Hepatocyte (in vitro differentiated cells): ENCODE data around the gene TOR1AIP1. TPM values are rescaled to one million over a fixed set of nuclear protein-coding genes. Genes with fewer than 3 reads are reported as not detected.

Source experiments
- DNase-seq: peaks from one replicate; pipeline ENCODE4 v3.0.0-alpha.2; 2016; ENCODE audit warnings: low spot score
- H2AFZ ChIP-seq: fragments of 200-600 bp; sonication (generic); 2 replicates; pipeline ENCODE4 v1.6.0; 2016; ENCODE audit warnings: antibody characterized with exemption, mild to moderate bottlenecking
- H3K27ac ChIP-seq: fragments of 200-600 bp; sonication (generic); 2 replicates; pipeline ENCODE4 v1.5.1; 2016; ENCODE audit warnings: mild to moderate bottlenecking
- H3K27me3 ChIP-seq: fragments of 200-600 bp; sonication (generic); 2 replicates; pipeline ENCODE4 v1.6.1; 2016
- H3K36me3 ChIP-seq: fragments of 200-600 bp; sonication (generic); replicated peaks from 2 replicates; pipeline ENCODE4 v1.5.1; 2016; ENCODE audit warnings: low read depth; ENCODE audit not compliant: insufficient read depth
- H3K4me1 ChIP-seq: fragments of 200-600 bp; sonication (generic); 2 replicates; pipeline ENCODE4 v1.5.1; 2016; ENCODE audit warnings: mild to moderate bottlenecking, moderate library complexity; ENCODE audit not compliant: insufficient read depth
- H3K4me2 ChIP-seq: fragments of 200-600 bp; sonication (generic); 2 replicates; pipeline ENCODE4 v1.6.0; 2016
- H3K4me3 ChIP-seq: fragments of 200-600 bp; sonication (generic); 2 replicates; pipeline ENCODE4 v1.5.1; 2016; ENCODE audit warnings: mild to moderate bottlenecking
- H3K79me2 ChIP-seq: fragments of 200-600 bp; sonication (generic); 2 replicates; pipeline ENCODE4 v1.6.0; 2017; ENCODE audit warnings: mild to moderate bottlenecking
- H3K9me2 ChIP-seq: fragments of 200-600 bp; sonication (generic); replicated peaks from 2 replicates; pipeline ENCODE4 v1.6.0; 2017; ENCODE audit warnings: mild to moderate bottlenecking; ENCODE audit not compliant: insufficient read depth
- H3K9me3 ChIP-seq: fragments of 200-600 bp; sonication (generic); 2 replicates; pipeline ENCODE4 v1.5.1; 2016; ENCODE audit warnings: low read depth, mild to moderate bottlenecking
- H4K20me1 ChIP-seq: fragments of 200-600 bp; sonication (generic); 2 replicates; pipeline ENCODE4 v1.6.0; 2016; ENCODE audit warnings: mild to moderate bottlenecking; ENCODE audit not compliant: insufficient read depth, poor library complexity, severe bottlenecking
- CTCF ChIP-seq: fragments of 200-600 bp; sonication (generic); IDR thresholded peaks from 2 replicates; pipeline ENCODE4 v1.5.1; 2016; ENCODE audit warnings: antibody characterized with exemption, mild to moderate bottlenecking; ENCODE audit not compliant: poor library complexity
- EZH2 ChIP-seq: fragments of 200-600 bp; sonication (generic); IDR thresholded peaks from 2 replicates; pipeline ENCODE4 v1.6.1; 2016; ENCODE audit warnings: antibody characterized with exemption, mild to moderate bottlenecking, borderline replicate concordance
- EZH2phosphoT487 ChIP-seq: fragments of 200-600 bp; sonication (generic); IDR thresholded peaks from one replicate; pipeline ENCODE4 v1.6.1; 2018; ENCODE audit warnings: antibody characterized with exemption, mild to moderate bottlenecking, low read depth, moderate library complexity; ENCODE audit not compliant: unreplicated experiment, severe bottlenecking
- WGBS: methylation state at CpG from one replicate; pipeline ENCODE4 v1.1.6; 2016; ENCODE audit warnings: low lambda C conversion rate; ENCODE audit errors: missing lambda C conversion rate; 5-methylcytosine and 5-hydroxymethylcytosine counted together
- polyA plus RNA-seq: library from polyadenylated mRNA; unstranded; fragments of >200 nt; fragmentation: Nextera tagmentation; extraction: Ambion mirVana; gene quantifications from 2 replicates; pipeline ENCODE4 v1.2.1, GENCODE V29; 2016
- total RNA-seq: library from RNA; depleted of rRNA; stranded (reverse); fragments of >200 nt; gene quantifications from 2 replicates; pipeline ENCODE4 v1.2.3, GENCODE V29; 2014

The TOR1AIP1 gene
- total and polyA plus RNA-seq, 2 experiments from 2014 or later: 18.8 to 36.1 TPM

DNA sequence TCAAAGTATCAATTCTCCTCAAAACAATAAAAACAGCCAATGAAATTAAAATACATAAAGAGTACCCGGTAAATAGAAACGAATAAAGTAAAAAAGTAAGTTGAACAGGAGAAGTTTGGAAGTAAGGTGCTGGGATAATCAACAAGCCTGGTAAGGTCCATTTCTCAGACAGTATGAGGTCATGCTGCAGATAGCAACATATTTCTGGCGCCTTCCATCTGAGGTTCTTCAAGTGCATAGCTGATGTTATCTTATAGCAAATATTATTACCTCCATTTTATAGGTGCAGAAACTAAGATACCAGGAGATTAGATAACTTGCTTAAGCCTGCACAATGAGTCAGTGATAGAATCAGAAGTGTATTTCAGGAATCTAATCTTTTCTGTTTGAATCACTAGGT is 48.8 kb downstream of the TOR1AIP1 start:
- 44% methylated on average over 3 of the region's 3 CpGs for WGBS
- no peaks in the 10 kb centered on the region for H3K9me2 ChIP-seq
- no peaks in the 10 kb centered on the region for H3K36me3 ChIP-seq
- peak overlapping the region; percentile 17 for H3K4me2 ChIP-seq
- H3K79me2 ChIP-seq: no peaks in the 10 kb centered on the region
- H2AFZ ChIP-seq: no peak overlapping the region
- no peak overlapping the region for H3K4me3 ChIP-seq
- no peaks in the 10 kb centered on the region for H3K9me3 ChIP-seq
- peak overlapping the region; percentile 45 for H3K27ac ChIP-seq
- H4K20me1 ChIP-seq: no peaks in the 10 kb centered on the region
- H3K27me3 ChIP-seq: no peaks in the 10 kb centered on the region
- peaks cover 6% of the 10 kb centered on the region for H3K4me1 ChIP-seq
- peak; percentile 58 for DNase-seq
- no peak for TF ChIP-seq CTCF
- TF ChIP-seq EZH2: no peak
- no peak for TF ChIP-seq EZH2phosphoT487

- WGBS: 97% methylated on average over 2 of the region's 2 CpGs
- no peaks in the 10 kb centered on the region for H3K27me3 ChIP-seq
- no peaks in the 10 kb centered on the region for H3K9me3 ChIP-seq
- no peaks in the 10 kb centered on the region for H4K20me1 ChIP-seq
- no peaks in the 10 kb centered on the region for H3K79me2 ChIP-seq
- no peak overlapping the region for H3K4me3 ChIP-seq
- no peak for DNase-seq
- no peak overlapping the region for H3K4me2 ChIP-seq
- H2AFZ ChIP-seq: no peak overlapping the region
- peaks cover 6% of the 10 kb centered on the region for H3K4me1 ChIP-seq
- no peak overlapping the region for H3K27ac ChIP-seq
- TF ChIP-seq EZH2 (no peak), CTCF (no peak), EZH2phosphoT487 (no peak)
- H3K9me2 ChIP-seq: no peaks in the 10 kb centered on the region
- no peaks in the 10 kb centered on the region for H3K36me3 ChIP-seq
Observed at GRCh38 chr1:179933219-179933618, 51.1 kb downstream of the TOR1AIP1 start.

DNA sequence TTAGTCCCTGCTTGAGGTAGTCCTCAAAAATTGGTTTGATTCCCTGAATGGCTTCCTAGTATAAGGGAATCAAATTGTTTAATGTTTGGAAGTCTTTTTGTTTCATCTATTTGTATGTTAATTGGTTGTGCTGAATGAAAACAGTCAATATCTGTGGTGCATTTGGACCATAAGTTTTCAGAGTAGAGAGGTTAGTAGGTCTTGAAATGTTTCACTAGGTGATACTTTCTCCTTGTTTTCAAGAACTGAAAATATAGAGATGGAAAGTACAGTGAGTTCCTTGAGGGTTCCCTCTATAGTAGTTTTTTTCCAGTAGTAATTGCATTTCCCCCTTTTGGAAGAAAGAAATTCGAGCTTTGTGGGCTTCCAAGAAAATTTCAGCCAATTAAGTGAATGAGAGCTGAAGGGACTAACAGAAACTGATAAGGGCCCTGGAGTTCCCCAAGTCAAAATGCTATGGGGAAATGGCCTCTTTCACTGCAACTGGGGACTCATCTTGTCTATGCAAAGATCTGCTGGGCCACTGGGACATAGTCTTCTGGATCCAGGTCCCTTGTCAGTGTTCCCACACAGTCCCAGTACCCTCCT is 53.9 kb downstream of the TOR1AIP1 start:
- H3K27ac ChIP-seq: no peak overlapping the region
- H3K4me3 ChIP-seq: no peak overlapping the region
- no peak for DNase-seq
- H3K4me2 ChIP-seq: no peak overlapping the region
- no peaks in the 10 kb centered on the region for H4K20me1 ChIP-seq
- H3K36me3 ChIP-seq: no peaks in the 10 kb centered on the region
- H2AFZ ChIP-seq: no peak overlapping the region
- TF ChIP-seq CTCF (no peak), EZH2phosphoT487 (no peak), EZH2 (no peak)
- no peaks in the 10 kb centered on the region for H3K79me2 ChIP-seq
- H3K27me3 ChIP-seq: no peaks in the 10 kb centered on the region
- no peaks in the 10 kb centered on the region for H3K9me3 ChIP-seq
- H3K4me1 ChIP-seq: peaks cover 6% of the 10 kb centered on the region
- 77% methylated on average over 1 of the region's 1 CpG for WGBS
- no peaks in the 10 kb centered on the region for H3K9me2 ChIP-seq
